GM23338 (cell line): Measurements from ENCODE around the gene NLRP9. TPM values are rescaled to one million over a fixed set of nuclear protein-coding genes. Genes with fewer than 3 reads are reported as not detected.

ENCODE experiments used
- ATAC-seq: fragments of 200-7000 bp; cut with Tn5 transposase; 3 replicates; pipeline ENCODE4 v1.9.1; 2020
- DNase-seq: peaks from one replicate; pipeline ENCODE4 v3.0.0-alpha.2; 2015; ENCODE audit warnings: low spot score
- H2AFZ ChIP-seq: fragments of 200-600 bp; sonication (generic); 2 replicates; pipeline ENCODE4 v1.8.0; 2016; ENCODE audit warnings: antibody characterized with exemption, mild to moderate bottlenecking, moderate library complexity
- H3F3A ChIP-seq: fragments of 200-600 bp; sonication (generic); replicated peaks from 2 replicates; pipeline ENCODE4 v1.8.0; 2017; ENCODE audit warnings: antibody characterized with exemption, mixed run types, low read depth
- H3K27ac ChIP-seq: fragments of 200-600 bp; sonication (generic); 2 replicates; pipeline ENCODE4 v1.6.1; 2016; ENCODE audit warnings: low read depth
- H3K27me3 ChIP-seq: fragments of 200-600 bp; sonication (generic); 2 replicates; pipeline ENCODE4 v1.8.0; 2016; ENCODE audit warnings: mild to moderate bottlenecking, mixed run types, moderate library complexity; ENCODE audit not compliant: insufficient read depth
- H3K36me3 ChIP-seq: fragments of 200-600 bp; sonication (generic); 2 replicates; pipeline ENCODE4 v1.8.0; 2016; ENCODE audit warnings: mild to moderate bottlenecking; ENCODE audit not compliant: insufficient read depth
- H3K4me1 ChIP-seq: fragments of 200-600 bp; sonication (generic); 2 replicates; pipeline ENCODE4 v1.8.0; 2016; ENCODE audit warnings: mild to moderate bottlenecking, moderate library complexity; ENCODE audit not compliant: insufficient read depth
- H3K4me2 ChIP-seq: fragments of 200-600 bp; sonication (generic); 2 replicates; pipeline ENCODE4 v1.7.1; 2017; ENCODE audit warnings: mixed run types
- H3K4me3 ChIP-seq: fragments of 200-600 bp; sonication (generic); 2 replicates; pipeline ENCODE4 v1.6.1; 2016; ENCODE audit warnings: mixed run types
- H3K79me2 ChIP-seq: fragments of 200-600 bp; sonication (generic); replicated peaks from 2 replicates; pipeline ENCODE4 v1.8.0; 2017; ENCODE audit warnings: mild to moderate bottlenecking; ENCODE audit not compliant: insufficient read depth
- H3K9me2 ChIP-seq: fragments of 200-600 bp; sonication (generic); 2 replicates; pipeline ENCODE4 v1.8.0; 2017; ENCODE audit not compliant: insufficient read depth
- H4K20me1 ChIP-seq: fragments of 200-600 bp; sonication (generic); replicated peaks from 2 replicates; pipeline ENCODE4 v1.8.0; 2017; ENCODE audit warnings: mild to moderate bottlenecking; ENCODE audit not compliant: insufficient read depth
- H3K27ac Mint-ChIP-seq: 2 replicates; pipeline ENCODE4 v1.8.0; 2020; ENCODE audit warnings: inconsistent platforms, mild to moderate bottlenecking, moderate library complexity, mixed read lengths
- H3K27me3 Mint-ChIP-seq: 3 replicates; pipeline ENCODE4 v1.8.0; 2022; ENCODE audit warnings: low read depth, mild to moderate bottlenecking, moderate library complexity, mixed read lengths, inconsistent platforms; ENCODE audit not compliant: insufficient read depth, poor library complexity
- H3K36me3 Mint-ChIP-seq: 3 replicates; pipeline ENCODE4 v1.8.0; 2021; ENCODE audit warnings: low read depth, mild to moderate bottlenecking, inconsistent platforms, moderate library complexity, mixed read lengths
- H3K4me1 Mint-ChIP-seq: 3 replicates; pipeline ENCODE4 v1.8.0; 2020; ENCODE audit warnings: mild to moderate bottlenecking, inconsistent platforms, mixed read lengths
- H3K4me3 Mint-ChIP-seq: 3 replicates; pipeline ENCODE4 v1.8.0; 2021; ENCODE audit warnings: moderate library complexity, mild to moderate bottlenecking, inconsistent platforms, mixed read lengths
- H3K9me3 Mint-ChIP-seq: 3 replicates; pipeline ENCODE4 v1.8.0; 2020; ENCODE audit warnings: moderate library complexity, mild to moderate bottlenecking, inconsistent platforms, mixed read lengths
- CREB1 ChIP-seq: fragments of 250-450 bp; sonication (Bioruptor Pico); IDR thresholded peaks from 2 replicates; pipeline ENCODE4 v1.5.0; 2020; ENCODE audit warnings: low read depth, mild to moderate bottlenecking, moderate library complexity
- CTCF ChIP-seq, 2 experiments: fragments of 200-600 bp in 1 of 2; sonication (generic) in 1 of 2; conservative IDR thresholded peaks; 2 replicates each; pipeline versions ENCODE4 v1.5.1 to v1.6.1; 2016 to 2017; ENCODE audit warnings: antibody characterized with exemption in 2 of 2, low read depth in 2 of 2, mild to moderate bottlenecking in 2 of 2, moderate library complexity in 1 of 2
- ETS1 ChIP-seq: IDR thresholded peaks from 2 replicates; pipeline ENCODE4 v1.6.1; 2016; ENCODE audit warnings: antibody characterized with exemption
- EZH2phosphoT487 ChIP-seq: fragments of 200-600 bp; sonication (generic); IDR thresholded peaks from one replicate; pipeline ENCODE4 v1.8.1; 2018; ENCODE audit warnings: antibody characterized with exemption; ENCODE audit not compliant: unreplicated experiment
- NANOG ChIP-seq: IDR thresholded peaks from 2 replicates; pipeline ENCODE4 v1.6.1; 2016; ENCODE audit warnings: antibody characterized with exemption, borderline replicate concordance
- POLR2AphosphoS5 ChIP-seq: IDR thresholded peaks from 2 replicates; pipeline ENCODE4 v1.6.1; 2016; ENCODE audit warnings: antibody characterized with exemption, low read depth
- STAT1 ChIP-seq: IDR thresholded peaks from one replicate; pipeline ENCODE4 v1.6.1; 2016; ENCODE audit warnings: antibody characterized with exemption; ENCODE audit not compliant: unreplicated experiment
- ZNF462 ChIP-seq: fragments of 250-450 bp; sonication (Bioruptor Pico); IDR thresholded peaks from 2 replicates; pipeline ENCODE4 v1.5.0; 2020; ENCODE audit warnings: mild to moderate bottlenecking, moderate library complexity
- polyA plus RNA-seq: library from polyadenylated mRNA; unstranded; fragments of >200 nt; fragmentation: Nextera tagmentation; extraction: Ambion mirVana; gene quantifications from 2 replicates; pipeline ENCODE4 v1.2.1, GENCODE V29; 2016
- total RNA-seq: library from RNA; depleted of rRNA; stranded (reverse); fragments of >200 nt; shearing (Covaris generic); gene quantifications from 2 replicates; pipeline ENCODE4 v1.2.3, GENCODE V29; 2014
- TF ChIP-seq, protein P1 (sequence below): IDR thresholded peaks from one replicate; pipeline ENCODE4 v1.6.1; 2018; ENCODE audit warnings: antibody characterized with exemption; ENCODE audit not compliant: unreplicated experiment

Gene NLRP9
- total and polyA plus RNA-seq, 2 experiments from 2014 or later, result not detected

DNA sequence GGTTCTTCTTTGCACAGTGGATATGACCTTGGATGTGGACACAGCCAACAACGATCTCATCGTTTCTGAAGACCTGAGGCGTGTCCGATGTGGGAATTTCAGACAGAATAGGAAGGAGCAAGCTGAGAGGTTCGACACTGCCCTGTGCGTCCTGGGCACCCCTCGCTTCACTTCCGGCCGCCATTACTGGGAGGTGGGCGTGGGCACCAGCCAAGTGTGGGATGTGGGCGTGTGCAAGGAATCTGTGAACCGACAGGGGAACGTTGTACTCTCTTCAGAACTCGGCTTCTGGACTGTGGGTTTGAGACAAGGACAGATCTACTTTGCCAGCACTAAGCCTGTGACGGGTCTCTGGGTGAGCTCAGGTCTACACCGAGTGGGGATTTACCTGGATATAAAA is 40.1 kb upstream of the NLRP9 start:
- no peaks in the 10 kb centered on the region for H3K27me3 ChIP-seq
- H3K4me1 ChIP-seq, result no peaks in the 10 kb centered on the region
- TF ChIP-seq EZH2phosphoT487 (no peak), CTCF (conservative IDR thresholded peaks at IDR 0.05; ENCODE audit: low read depth in 2 of 2) (no peak), STAT1 (no peak), POLR2AphosphoS5 (no peak), NANOG (no peak), ETS1 (no peak)
- TF ChIP-seq, protein P1, sequence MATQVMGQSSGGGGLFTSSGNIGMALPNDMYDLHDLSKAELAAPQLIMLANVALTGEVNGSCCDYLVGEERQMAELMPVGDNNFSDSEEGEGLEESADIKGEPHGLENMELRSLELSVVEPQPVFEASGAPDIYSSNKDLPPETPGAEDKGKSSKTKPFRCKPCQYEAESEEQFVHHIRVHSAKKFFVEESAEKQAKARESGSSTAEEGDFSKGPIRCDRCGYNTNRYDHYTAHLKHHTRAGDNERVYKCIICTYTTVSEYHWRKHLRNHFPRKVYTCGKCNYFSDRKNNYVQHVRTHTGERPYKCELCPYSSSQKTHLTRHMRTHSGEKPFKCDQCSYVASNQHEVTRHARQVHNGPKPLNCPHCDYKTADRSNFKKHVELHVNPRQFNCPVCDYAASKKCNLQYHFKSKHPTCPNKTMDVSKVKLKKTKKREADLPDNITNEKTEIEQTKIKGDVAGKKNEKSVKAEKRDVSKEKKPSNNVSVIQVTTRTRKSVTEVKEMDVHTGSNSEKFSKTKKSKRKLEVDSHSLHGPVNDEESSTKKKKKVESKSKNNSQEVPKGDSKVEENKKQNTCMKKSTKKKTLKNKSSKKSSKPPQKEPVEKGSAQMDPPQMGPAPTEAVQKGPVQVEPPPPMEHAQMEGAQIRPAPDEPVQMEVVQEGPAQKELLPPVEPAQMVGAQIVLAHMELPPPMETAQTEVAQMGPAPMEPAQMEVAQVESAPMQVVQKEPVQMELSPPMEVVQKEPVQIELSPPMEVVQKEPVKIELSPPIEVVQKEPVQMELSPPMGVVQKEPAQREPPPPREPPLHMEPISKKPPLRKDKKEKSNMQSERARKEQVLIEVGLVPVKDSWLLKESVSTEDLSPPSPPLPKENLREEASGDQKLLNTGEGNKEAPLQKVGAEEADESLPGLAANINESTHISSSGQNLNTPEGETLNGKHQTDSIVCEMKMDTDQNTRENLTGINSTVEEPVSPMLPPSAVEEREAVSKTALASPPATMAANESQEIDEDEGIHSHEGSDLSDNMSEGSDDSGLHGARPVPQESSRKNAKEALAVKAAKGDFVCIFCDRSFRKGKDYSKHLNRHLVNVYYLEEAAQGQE, result no peak
- peaks cover 7% of the 10 kb centered on the region for H3K36me3 ChIP-seq
- H3K4me1 Mint-ChIP-seq, result no peaks in the 10 kb centered on the region
- H3F3A ChIP-seq, result no peaks in the 10 kb centered on the region
- no peaks in the 10 kb centered on the region for H4K20me1 ChIP-seq
- no peak for DNase-seq
- H3K9me3 Mint-ChIP-seq, result peaks cover 88% of the 10 kb centered on the region
- no peak overlapping the region for H2AFZ ChIP-seq
- peaks cover 43% of the 10 kb centered on the region; the same call in 2 of the 3 replicates for H3K36me3 Mint-ChIP-seq
- H3K79me2 ChIP-seq, result no peaks in the 10 kb centered on the region
- no peak overlapping the region for H3K27ac ChIP-seq
- no peak overlapping the region for H3K27ac Mint-ChIP-seq
- no peak for ATAC-seq
- H3K27me3 Mint-ChIP-seq, result peaks cover 2% of the 10 kb centered on the region
- H3K9me2 ChIP-seq, result no peaks in the 10 kb centered on the region
- H3K4me3 Mint-ChIP-seq, result no peak overlapping the region
- H3K4me3 ChIP-seq, result no peak overlapping the region
- H3K4me2 ChIP-seq, result no peak overlapping the region

DNA sequence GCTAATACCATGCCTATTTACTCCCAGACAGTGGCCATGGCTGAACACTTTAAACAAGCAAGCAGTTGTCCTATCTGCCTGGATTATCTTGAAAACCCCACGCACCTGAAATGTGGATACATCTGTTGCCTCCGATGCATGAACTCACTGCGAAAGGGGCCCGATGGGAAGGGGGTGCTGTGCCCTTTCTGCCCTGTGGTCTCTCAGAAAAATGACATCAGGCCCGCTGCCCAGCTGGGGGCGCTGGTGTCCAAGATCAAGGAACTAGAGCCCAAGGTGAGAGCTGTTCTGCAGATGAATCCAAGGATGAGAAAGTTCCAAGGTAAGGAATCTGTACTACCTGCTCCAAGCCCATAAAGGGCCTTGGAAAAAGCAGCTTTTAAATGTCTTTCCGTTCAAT is 39.3 kb upstream of the NLRP9 start:
- Histone ChIP-seq H3K27ac (no peak overlapping the region), H3K9me2 (no peaks in the 10 kb centered on the region), H3K4me3 (no peak overlapping the region), H3K27me3 (no peaks in the 10 kb centered on the region), H4K20me1 (no peaks in the 10 kb centered on the region), H3K79me2 (no peaks in the 10 kb centered on the region), H3K4me1 (no peaks in the 10 kb centered on the region), H3K4me2 (no peak overlapping the region), H3F3A (no peaks in the 10 kb centered on the region), H2AFZ (no peak overlapping the region), H3K36me3 (peaks cover 7% of the 10 kb centered on the region)
- ATAC-seq, result no peak
- no peak overlapping the region for H3K4me3 Mint-ChIP-seq
- H3K27ac Mint-ChIP-seq, result no peak overlapping the region
- H3K4me1 Mint-ChIP-seq, result no peaks in the 10 kb centered on the region
- peaks cover 2% of the 10 kb centered on the region for H3K27me3 Mint-ChIP-seq
- DNase-seq, result peak; percentile 12
- H3K9me3 Mint-ChIP-seq, result peaks cover 80% of the 10 kb centered on the region
- peaks cover 37% of the 10 kb centered on the region; the same call in 2 of the 3 replicates for H3K36me3 Mint-ChIP-seq
- TF ChIP-seq CREB1 (no peak), ZNF462 (CRISPR knock-in tag) (no peak)
